ENCODE results near the gene NDUFAF7. TPM values are rescaled to one million over a fixed set of nuclear protein-coding genes. Genes with fewer than 3 reads are reported as not detected.
A peak's percentile ranks its signal among the peaks of the same experiment; 100 is the strongest.

NDUFAF7 gene
- polyA plus RNA-seq, 6 donors from 2014 or later = 5.9 to 14.9 (median 8.4) TPM

- peaks cover 20 to 36% (median 27%) of the 10 kb centered on the region in 3 donors for H3K4me1 Mint-ChIP-seq
- H3K36me3 Mint-ChIP-seq = peaks cover 0 to 8% of the 10 kb centered on the region in 2 donors
- no peak for DNase-seq
- no peaks in the 10 kb centered on the region for H3K9me3 Mint-ChIP-seq
- H3K27me3 Mint-ChIP-seq = no peaks in the 10 kb centered on the region
- H3K27ac Mint-ChIP-seq = peak overlapping the region in 1 of 6 donors; percentile 67
- ATAC-seq (ENCODE audit: low read depth in 2 of 2) = no peak
- H3K4me3 Mint-ChIP-seq = peak overlapping the region in 1 of 8 donors; percentile 5
Measured at GRCh38 chr2:37226863-37227262, 4.6 kb upstream of the NDUFAF7 start.

- H3K4me1 Mint-ChIP-seq = peaks cover 16 to 35% (median 24%) of the 10 kb centered on the region in 3 donors
- H3K27me3 Mint-ChIP-seq = no peaks in the 10 kb centered on the region
- peak overlapping the region in 1 of 6 donors; percentile 36 for H3K27ac Mint-ChIP-seq
- ATAC-seq (ENCODE audit: low read depth in 2 of 2) (no peak), DNase-seq (no peak)
- no peak overlapping the region for H3K4me3 Mint-ChIP-seq
- peaks cover 0 to 8% of the 10 kb centered on the region in 2 donors for H3K36me3 Mint-ChIP-seq
- H3K9me3 Mint-ChIP-seq = no peaks in the 10 kb centered on the region
Measured at GRCh38 chr2:37228788-37229187, 2.7 kb upstream of the NDUFAF7 start.

GRCh38 chr2:37230581-37230980, 877 bp upstream of the NDUFAF7 start:
- DNase-seq (no peak), ATAC-seq (ENCODE audit: low read depth in 2 of 2) (no peak)
- Mint-ChIP-seq H3K4me1 (peaks cover 23 to 32% (median 27%) of the 10 kb centered on the region in 3 donors), H3K27ac (no peak overlapping the region), H3K9me3 (no peaks in the 10 kb centered on the region), H3K27me3 (no peaks in the 10 kb centered on the region), H3K36me3 (peaks cover 6 to 8% of the 10 kb centered on the region in 2 donors), H3K4me3 (no peak overlapping the region)

- peaks cover 16 to 29% (median 22%) of the 10 kb centered on the region in 3 donors for H3K4me1 Mint-ChIP-seq
- peaks cover 9 to 12% of the 10 kb centered on the region in 2 donors for H3K36me3 Mint-ChIP-seq
- H3K27me3 Mint-ChIP-seq = no peaks in the 10 kb centered on the region
- H3K4me3 Mint-ChIP-seq = no peak overlapping the region
- no peaks in the 10 kb centered on the region for H3K9me3 Mint-ChIP-seq
- no peak for DNase-seq
- no peak for ATAC-seq (ENCODE audit: low read depth in 2 of 2)
- H3K27ac Mint-ChIP-seq = no peak overlapping the region
Measured at GRCh38 chr2:37232131-37232933, 874 bp downstream of the NDUFAF7 start.

GRCh38 chr2:37243435-37243834, 12.0 kb downstream of the NDUFAF7 start:
- Mint-ChIP-seq H3K36me3 (peaks cover 13 to 18% of the 10 kb centered on the region in 2 donors), H3K27me3 (no peaks in the 10 kb centered on the region), H3K4me1 (no peaks in the 10 kb centered on the region), H3K4me3 (no peak overlapping the region), H3K9me3 (no peaks in the 10 kb centered on the region), H3K27ac (peak overlapping the region in 2 of 6 donors; percentile 21 to 85)
- no peak for DNase-seq
- no peak for ATAC-seq (ENCODE audit: low read depth in 2 of 2)

- Mint-ChIP-seq H3K27me3 (no peaks in the 10 kb centered on the region), H3K9me3 (no peaks in the 10 kb centered on the region), H3K4me3 (no peak overlapping the region), H3K4me1 (no peaks in the 10 kb centered on the region), H3K36me3 (peaks cover 13 to 18% of the 10 kb centered on the region in 2 donors), H3K27ac (peak overlapping the region in 1 of 6 donors; percentile 21)
- ATAC-seq (ENCODE audit: low read depth in 2 of 2) (no peak), DNase-seq (no peak)
Measured at GRCh38 chr2:37244017-37244416, 12.6 kb downstream of the NDUFAF7 start.

GRCh38 chr2:37244755-37245154, 13.3 kb downstream of the NDUFAF7 start:
- Mint-ChIP-seq H3K9me3 (no peaks in the 10 kb centered on the region), H3K4me3 (no peak overlapping the region), H3K27me3 (no peaks in the 10 kb centered on the region), H3K4me1 (peaks cover 0 to 5% (median 0%) of the 10 kb centered on the region in 3 donors), H3K36me3 (peaks cover 13 to 24% of the 10 kb centered on the region in 2 donors), H3K27ac (peak overlapping the region in 2 of 6 donors; percentile 45 to 53)
- DNase-seq (no peak), ATAC-seq (ENCODE audit: low read depth in 2 of 2) (no peak)

GRCh38 chr2:37246205-37246604, 14.7 kb downstream of the NDUFAF7 start:
- H3K27ac Mint-ChIP-seq = no peak overlapping the region
- peaks cover 0 to 6% (median 0%) of the 10 kb centered on the region in 3 donors for H3K4me1 Mint-ChIP-seq
- no peaks in the 10 kb centered on the region for H3K27me3 Mint-ChIP-seq
- ATAC-seq (ENCODE audit: low read depth in 2 of 2) (no peak), DNase-seq (no peak)
- H3K4me3 Mint-ChIP-seq = no peak overlapping the region
- no peaks in the 10 kb centered on the region for H3K9me3 Mint-ChIP-seq
- peaks cover 13 to 22% of the 10 kb centered on the region in 2 donors for H3K36me3 Mint-ChIP-seq

GRCh38 chr2:37250869-37251740, 19.6 kb downstream of the NDUFAF7 start:
- DNase-seq (no peak), ATAC-seq (ENCODE audit: low read depth in 2 of 2) (no peak)
- H3K36me3 Mint-ChIP-seq = peaks cover 5 to 32% of the 10 kb centered on the region in 2 donors
- H3K9me3 Mint-ChIP-seq = no peaks in the 10 kb centered on the region
- peaks cover 0 to 6% (median 0%) of the 10 kb centered on the region in 3 donors for H3K4me1 Mint-ChIP-seq
- no peak overlapping the region for H3K4me3 Mint-ChIP-seq
- no peaks in the 10 kb centered on the region for H3K27me3 Mint-ChIP-seq
- H3K27ac Mint-ChIP-seq = peak overlapping the region in 2 of 6 donors; percentile 36 to 54

- DNase-seq (no peak), ATAC-seq (ENCODE audit: low read depth in 2 of 2) (peak; percentile 45 to 73)
- Mint-ChIP-seq H3K36me3 (peaks cover 0 to 19% of the 10 kb centered on the region in 2 donors), H3K4me3 (peak overlapping the region in 6 of 8 donors; percentile 7 to 61 (median 32)), H3K27ac (peak overlapping the region; percentile 15 to 90 (median 26)), H3K4me1 (peaks cover 16 to 28% (median 20%) of the 10 kb centered on the region in 3 donors), H3K9me3 (no peaks in the 10 kb centered on the region), H3K27me3 (no peaks in the 10 kb centered on the region)
Measured at GRCh38 chr2:37262522-37262921, 31.1 kb downstream of the NDUFAF7 start.

- H3K27me3 Mint-ChIP-seq = no peaks in the 10 kb centered on the region
- DNase-seq = no peak
- H3K9me3 Mint-ChIP-seq = no peaks in the 10 kb centered on the region
- peaks cover 9 to 27% of the 10 kb centered on the region in 2 donors for H3K36me3 Mint-ChIP-seq
- H3K27ac Mint-ChIP-seq = peak overlapping the region in 4 of 6 donors; percentile 1 to 85 (median 53)
- ATAC-seq (ENCODE audit: low read depth in 2 of 2) = no peak
- peaks cover 16 to 28% (median 20%) of the 10 kb centered on the region in 3 donors for H3K4me1 Mint-ChIP-seq
- H3K4me3 Mint-ChIP-seq = no peak overlapping the region
Measured at GRCh38 chr2:37263839-37264238, 32.4 kb downstream of the NDUFAF7 start.

GRCh38 chr2:37267685-37268084, 36.2 kb downstream of the NDUFAF7 start:
- Mint-ChIP-seq H3K9me3 (no peaks in the 10 kb centered on the region), H3K4me3 (no peak overlapping the region), H3K27ac (no peak overlapping the region), H3K36me3 (peaks cover 27 to 34% of the 10 kb centered on the region in 2 donors), H3K27me3 (no peaks in the 10 kb centered on the region), H3K4me1 (peaks cover 9 to 21% (median 13%) of the 10 kb centered on the region in 3 donors)
- DNase-seq (no peak), ATAC-seq (ENCODE audit: low read depth in 2 of 2) (no peak)

GRCh38 chr2:37268111-37268510, 36.7 kb downstream of the NDUFAF7 start:
- peaks cover 4 to 17% (median 9%) of the 10 kb centered on the region in 3 donors for H3K4me1 Mint-ChIP-seq
- H3K4me3 Mint-ChIP-seq = no peak overlapping the region
- H3K27me3 Mint-ChIP-seq = no peaks in the 10 kb centered on the region
- ATAC-seq (ENCODE audit: low read depth in 2 of 2) (no peak), DNase-seq (no peak)
- H3K27ac Mint-ChIP-seq = peak overlapping the region in 1 of 6 donors; percentile 9
- no peaks in the 10 kb centered on the region for H3K9me3 Mint-ChIP-seq
- H3K36me3 Mint-ChIP-seq = peaks cover 27 to 34% of the 10 kb centered on the region in 2 donors

All from naive B cell (primary cell).